ENCODE results near the gene COPS8.

DNA sequence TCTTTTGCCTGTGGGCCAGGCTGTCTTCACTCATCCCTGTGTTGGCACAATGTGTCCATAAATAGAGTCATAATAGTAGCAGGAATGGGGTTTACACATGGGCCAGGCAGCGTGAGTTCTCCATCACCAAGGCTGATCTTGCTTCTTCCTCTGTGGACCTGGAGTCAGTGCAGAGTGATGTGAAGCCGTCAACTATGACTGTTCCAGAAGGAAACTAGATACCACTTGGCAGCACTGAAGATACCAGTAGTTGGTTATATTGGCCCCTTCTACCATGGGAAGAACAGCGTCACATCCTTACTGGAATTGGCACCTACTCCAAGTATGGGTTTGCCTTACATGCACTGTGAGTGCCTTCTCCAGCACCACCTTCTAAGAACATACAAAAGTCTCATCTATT is 30.2 kb downstream of the COPS8 start:
- TF ChIP-seq, protein P1, sequence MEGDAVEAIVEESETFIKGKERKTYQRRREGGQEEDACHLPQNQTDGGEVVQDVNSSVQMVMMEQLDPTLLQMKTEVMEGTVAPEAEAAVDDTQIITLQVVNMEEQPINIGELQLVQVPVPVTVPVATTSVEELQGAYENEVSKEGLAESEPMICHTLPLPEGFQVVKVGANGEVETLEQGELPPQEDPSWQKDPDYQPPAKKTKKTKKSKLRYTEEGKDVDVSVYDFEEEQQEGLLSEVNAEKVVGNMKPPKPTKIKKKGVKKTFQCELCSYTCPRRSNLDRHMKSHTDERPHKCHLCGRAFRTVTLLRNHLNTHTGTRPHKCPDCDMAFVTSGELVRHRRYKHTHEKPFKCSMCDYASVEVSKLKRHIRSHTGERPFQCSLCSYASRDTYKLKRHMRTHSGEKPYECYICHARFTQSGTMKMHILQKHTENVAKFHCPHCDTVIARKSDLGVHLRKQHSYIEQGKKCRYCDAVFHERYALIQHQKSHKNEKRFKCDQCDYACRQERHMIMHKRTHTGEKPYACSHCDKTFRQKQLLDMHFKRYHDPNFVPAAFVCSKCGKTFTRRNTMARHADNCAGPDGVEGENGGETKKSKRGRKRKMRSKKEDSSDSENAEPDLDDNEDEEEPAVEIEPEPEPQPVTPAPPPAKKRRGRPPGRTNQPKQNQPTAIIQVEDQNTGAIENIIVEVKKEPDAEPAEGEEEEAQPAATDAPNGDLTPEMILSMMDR (IDR thresholded peaks at IDR 0.05) = no peak
- TF ChIP-seq POLR2A (IDR thresholded peaks at IDR 0.05) = no peak
